Activated CD8-positive, alpha-beta memory T cell treated with anti-CD3 and anti-CD28 coated beads, Interleukin-2, amount 50 U/mL, for 24 hours (primary cell): Measurements from ENCODE around the gene RGS8.

Experiments
- DNase-seq: peaks from one replicate; pipeline ENCODE4 v3.0.0-alpha.2; 2020; ENCODE audit errors: extremely low read depth

RGS8 gene

GRCh38 chr1:182684116-182684828 is at the start of gene RGS8:
TSS of gene RGS8 (minus strand) at chr1:182684587. CDS start at chr1:182669649, 14,938 bp downstream.
- no peak for DNase-seq

GRCh38 chr1:182731852-182732575 is 47.6 kb upstream of the RGS8 start:
- DNase-seq: no peak

- no peak for DNase-seq
Observed at GRCh38 chr1:182726912-182727311, 42.5 kb upstream of the RGS8 start.

- no peak for DNase-seq
Observed at GRCh38 chr1:182725259-182726255, 41.2 kb upstream of the RGS8 start.

- DNase-seq: no peak
Observed at GRCh38 chr1:182724215-182724614, 39.8 kb upstream of the RGS8 start.

- no peak for DNase-seq
Observed at GRCh38 chr1:182723200-182723599, 38.8 kb upstream of the RGS8 start.

GRCh38 chr1:182721525-182721924 is 37.1 kb upstream of the RGS8 start:
- no peak for DNase-seq

GRCh38 chr1:182720463-182720862 is 36.1 kb upstream of the RGS8 start:
- DNase-seq: no peak

GRCh38 chr1:182719553-182719952 is 35.2 kb upstream of the RGS8 start:
- DNase-seq: no peak

GRCh38 chr1:182718311-182718710 is 33.9 kb upstream of the RGS8 start:
- DNase-seq: no peak

- no peak for DNase-seq
Observed at GRCh38 chr1:182716740-182717720, 32.6 kb upstream of the RGS8 start.

- DNase-seq: no peak
Observed at GRCh38 chr1:182715531-182715930, 31.1 kb upstream of the RGS8 start.

GRCh38 chr1:182714546-182714945 is 30.2 kb upstream of the RGS8 start:
- no peak for DNase-seq

GRCh38 chr1:182713939-182714338 is 29.6 kb upstream of the RGS8 start:
- DNase-seq: no peak

- DNase-seq: no peak
Observed at GRCh38 chr1:182713492-182713891, 29.1 kb upstream of the RGS8 start.

- DNase-seq: no peak
Observed at GRCh38 chr1:182709855-182710254, 25.5 kb upstream of the RGS8 start.

GRCh38 chr1:182709225-182709764 is 24.9 kb upstream of the RGS8 start:
- DNase-seq: no peak

GRCh38 chr1:182707122-182707521 is 22.7 kb upstream of the RGS8 start:
- no peak for DNase-seq

- no peak for DNase-seq
Observed at GRCh38 chr1:182704677-182705076, 20.3 kb upstream of the RGS8 start.

GRCh38 chr1:182703539-182703938 is 19.2 kb upstream of the RGS8 start:
- no peak for DNase-seq
